NCI-H446 (cell line): Measurements from ENCODE around the gene OTUD1.

ENCODE experiments used
- DNase-seq, 2 experiments: peaks; one replicate each; lab custom pipeline; 2025; lab: John Stamatoyannopoulos, UW

Gene OTUD1

GRCh38 chr10:23421397-23421796 is 17.5 kb upstream of the OTUD1 start:
- no peak for DNase-seq

GRCh38 chr10:23422003-23422411 is 16.9 kb upstream of the OTUD1 start:
- DNase-seq, result no peak

GRCh38 chr10:23432166-23432565 is 6.7 kb upstream of the OTUD1 start:
- no peak for DNase-seq

GRCh38 chr10:23432639-23433038 is 6.2 kb upstream of the OTUD1 start:
- no peak for DNase-seq

GRCh38 chr10:23433701-23434100 is 5.2 kb upstream of the OTUD1 start:
- DNase-seq, result no peak

- no peak for DNase-seq
These were observed 3.5 kb upstream of the OTUD1 start for GRCh38 chr10:23435378-23435777.

- no peak for DNase-seq
These were observed 1.9 kb upstream of the OTUD1 start for GRCh38 chr10:23436983-23437382.

- no peak for DNase-seq
These were observed 820 bp upstream of the OTUD1 start for GRCh38 chr10:23437963-23438546.

GRCh38 chr10:23439452-23439960 is 631 bp downstream of the OTUD1 start:
- no peak for DNase-seq

- no peak for DNase-seq
These were observed 1.4 kb downstream of the OTUD1 start for GRCh38 chr10:23439961-23440889.

GRCh38 chr10:23441251-23441650 is 2.4 kb downstream of the OTUD1 start:
- no peak for DNase-seq

GRCh38 chr10:23442936-23443335 is 4.1 kb downstream of the OTUD1 start:
- DNase-seq, result no peak

- DNase-seq, result no peak
These were observed 6.7 kb downstream of the OTUD1 start for GRCh38 chr10:23445591-23445990.

GRCh38 chr10:23448323-23448722 is 9.4 kb downstream of the OTUD1 start:
- no peak for DNase-seq

- DNase-seq, result no peak
These were observed 10.1 kb downstream of the OTUD1 start for GRCh38 chr10:23448802-23449570.

- no peak for DNase-seq
These were observed 13.3 kb downstream of the OTUD1 start for GRCh38 chr10:23452033-23452655.

- DNase-seq, result no peak
These were observed 14.6 kb downstream of the OTUD1 start for GRCh38 chr10:23453465-23453864.

GRCh38 chr10:23457632-23458417 is 18.9 kb downstream of the OTUD1 start:
- no peak for DNase-seq

- no peak for DNase-seq
These were observed 20.5 kb downstream of the OTUD1 start for GRCh38 chr10:23459308-23459939.

- DNase-seq, result no peak
These were observed 22.7 kb downstream of the OTUD1 start for GRCh38 chr10:23461557-23461956.

- DNase-seq, result no peak
These were observed 28.1 kb downstream of the OTUD1 start for GRCh38 chr10:23467012-23467411.
